ENCODE measurements around the gene CYP4F11.
"Not testable (repeated sequence)": the region's sequence is repeated elsewhere in the genome, so short reads cannot be mapped to it uniquely, and the experiment has no call there.

CYP4F11 gene

DNA sequence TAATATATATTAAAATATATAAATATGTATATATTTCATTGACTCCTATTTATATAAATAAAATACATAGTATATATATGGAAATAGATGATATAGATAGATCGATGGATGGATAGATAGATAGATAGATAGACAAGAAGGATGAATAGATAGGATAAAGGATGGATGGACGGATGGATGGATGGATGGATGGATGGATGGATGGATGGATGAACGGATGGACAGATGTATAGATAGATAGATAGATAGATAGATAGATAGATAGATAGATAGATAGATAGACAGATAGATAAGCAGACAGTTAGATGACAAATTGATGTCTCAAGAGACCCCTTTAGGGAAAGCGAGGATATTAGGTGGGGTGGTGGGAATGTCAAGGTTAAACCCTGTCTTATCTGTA, 15.1 kb downstream of the CYP4F11 start:
- DNase-seq = no peak

DNA sequence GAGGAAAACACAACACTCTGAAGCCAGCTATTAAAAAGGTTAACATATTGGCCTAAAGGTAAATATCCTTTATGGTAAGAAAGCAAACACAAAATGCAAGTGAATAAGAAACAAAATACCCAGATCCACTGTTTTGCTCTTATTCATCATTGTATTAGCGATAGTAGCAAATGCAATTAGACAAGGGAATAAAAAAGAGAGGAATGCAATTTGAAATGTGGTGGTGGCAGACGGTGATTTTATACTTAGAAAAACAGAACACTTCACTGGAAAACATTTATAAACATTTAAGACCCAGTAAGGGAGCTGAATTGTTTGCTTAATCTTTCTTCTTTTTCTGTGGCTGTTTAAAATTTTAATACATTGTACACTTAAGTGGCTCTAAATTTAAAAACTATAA, 19.2 kb downstream of the CYP4F11 start:
- no peak for DNase-seq

DNA sequence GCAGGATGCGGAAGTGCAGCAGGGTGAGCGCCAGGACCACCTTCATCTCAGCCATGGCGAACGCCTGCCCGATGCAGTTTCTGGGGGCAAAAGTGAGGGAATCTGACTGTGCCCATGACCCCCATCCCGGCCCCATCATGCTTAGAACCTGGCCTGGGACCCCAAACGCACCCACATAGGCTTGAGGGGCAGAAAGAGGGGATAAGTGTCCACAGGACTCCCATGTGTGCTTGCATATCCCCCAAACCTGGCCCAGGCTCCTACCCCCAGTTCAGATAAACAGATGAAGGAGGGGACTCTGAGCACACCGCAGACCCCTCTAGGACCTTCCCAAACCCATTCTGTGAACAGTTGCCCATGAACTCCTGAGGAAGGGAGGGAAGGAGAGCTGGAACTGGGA, 20.5 kb downstream of the CYP4F11 start:
- DNase-seq = no peak

DNA sequence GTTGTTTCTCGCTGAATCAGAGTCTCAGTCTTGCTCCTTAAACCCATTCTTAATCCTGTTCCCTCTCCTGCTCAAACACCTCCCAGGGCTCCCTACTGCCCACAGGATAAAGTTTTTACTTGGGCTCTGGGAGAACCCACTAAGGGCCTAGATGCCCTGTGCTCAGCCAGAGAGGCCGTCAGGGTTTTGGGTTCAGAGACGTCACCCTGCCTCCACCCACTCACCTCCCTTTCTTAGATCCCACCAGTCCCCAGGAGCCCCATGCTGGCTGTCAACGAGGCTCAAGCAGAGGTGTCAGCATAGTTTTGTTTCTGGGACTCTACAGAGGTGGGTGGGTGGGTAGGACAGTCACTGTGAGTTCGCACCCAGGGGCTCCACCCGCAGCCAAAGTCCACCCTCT, 20.9 kb downstream of the CYP4F11 start:
- no peak for DNase-seq

DNA sequence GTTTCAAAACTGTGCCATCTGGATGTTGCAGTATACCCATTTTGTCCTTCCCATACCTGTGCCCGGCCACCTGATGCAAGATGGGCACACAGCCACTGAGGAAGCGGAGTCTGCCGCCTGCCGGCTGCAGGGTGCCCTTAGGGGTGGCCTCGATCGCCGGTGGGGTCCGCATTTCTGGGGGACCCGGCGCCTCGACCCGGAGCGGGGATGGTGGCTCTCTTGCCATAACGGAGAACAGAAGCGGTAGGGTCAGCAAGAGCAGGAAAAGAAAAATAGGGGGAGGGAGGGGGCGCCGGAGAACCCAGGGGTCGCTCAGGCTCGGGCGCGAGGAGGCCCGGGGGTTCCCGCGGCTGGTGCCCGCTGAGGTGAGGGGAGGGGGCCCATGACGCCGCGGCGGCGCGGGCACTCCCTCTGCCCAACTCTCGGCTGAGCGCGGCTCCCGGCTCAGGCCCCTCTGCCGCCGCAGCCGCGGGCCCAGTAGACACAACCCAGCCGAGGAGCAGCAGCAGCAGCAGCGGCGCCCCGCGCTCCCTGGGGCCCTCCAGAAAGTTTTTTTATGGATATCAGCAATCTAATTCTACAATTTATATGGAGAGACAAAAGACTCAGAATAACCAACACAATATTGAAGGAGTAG, 22.6 kb downstream of the CYP4F11 start:
- DNase-seq = no peak

DNA sequence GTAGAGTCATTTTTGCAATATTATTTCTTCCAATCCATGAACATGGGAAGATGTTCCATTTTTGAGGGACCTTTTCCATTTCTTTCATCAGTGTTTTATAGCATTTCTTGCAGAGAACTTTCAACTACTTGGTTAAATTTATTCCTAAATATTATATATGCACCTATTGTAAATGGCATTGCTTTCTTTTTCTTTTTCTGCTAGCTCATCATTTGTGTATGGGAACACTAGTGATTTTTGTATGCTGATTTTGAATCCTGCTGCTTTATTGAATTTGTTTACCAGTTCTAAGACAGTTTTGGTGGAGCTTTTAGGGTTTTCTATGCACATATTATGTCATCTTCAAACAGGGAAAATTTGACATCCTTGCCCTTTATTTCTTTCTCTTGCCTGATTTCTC, 29.3 kb downstream of the CYP4F11 start:
- DNase-seq = no peak

DNA sequence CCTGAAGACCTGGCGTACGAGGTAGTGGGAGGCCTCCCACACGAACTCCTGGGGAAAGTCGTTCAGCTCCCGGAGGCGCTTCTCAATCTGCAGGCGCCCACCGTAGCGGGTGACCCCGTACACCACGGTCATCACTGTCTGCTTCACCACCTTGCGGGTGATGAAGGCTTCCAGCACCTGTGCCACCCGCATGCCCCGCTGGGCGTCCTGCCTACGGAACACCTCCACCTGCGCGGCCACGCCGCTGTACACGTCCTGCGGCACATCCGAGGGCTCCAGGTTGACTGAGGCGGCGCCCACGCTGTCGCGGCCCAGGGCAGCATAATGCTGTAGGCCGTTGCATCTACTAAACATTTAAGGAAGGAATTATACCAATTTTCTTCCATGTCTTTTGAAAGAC, 31.4 kb downstream of the CYP4F11 start:
- not testable (repeated sequence) for DNase-seq

DNA sequence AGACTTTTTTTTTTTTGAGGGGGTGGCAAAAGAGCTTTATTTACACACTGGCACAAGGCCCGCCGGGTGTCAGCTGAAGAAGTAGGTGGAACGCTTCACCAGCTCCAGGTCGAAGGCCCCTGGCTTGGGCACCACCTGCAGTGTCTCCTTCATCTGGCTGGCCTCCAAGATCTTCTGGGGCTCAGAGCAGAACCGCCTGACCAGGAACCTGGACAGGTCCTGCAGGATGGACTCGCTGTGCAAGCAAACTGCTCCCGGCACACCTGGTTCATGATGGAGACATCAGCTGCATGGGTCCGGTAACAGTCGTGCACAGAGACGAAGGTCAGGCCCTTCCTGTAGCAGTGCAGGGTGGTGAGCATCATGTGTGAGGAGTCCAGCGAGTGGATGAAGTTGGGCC, 32.1 kb downstream of the CYP4F11 start:
- DNase-seq = no peak

DNA sequence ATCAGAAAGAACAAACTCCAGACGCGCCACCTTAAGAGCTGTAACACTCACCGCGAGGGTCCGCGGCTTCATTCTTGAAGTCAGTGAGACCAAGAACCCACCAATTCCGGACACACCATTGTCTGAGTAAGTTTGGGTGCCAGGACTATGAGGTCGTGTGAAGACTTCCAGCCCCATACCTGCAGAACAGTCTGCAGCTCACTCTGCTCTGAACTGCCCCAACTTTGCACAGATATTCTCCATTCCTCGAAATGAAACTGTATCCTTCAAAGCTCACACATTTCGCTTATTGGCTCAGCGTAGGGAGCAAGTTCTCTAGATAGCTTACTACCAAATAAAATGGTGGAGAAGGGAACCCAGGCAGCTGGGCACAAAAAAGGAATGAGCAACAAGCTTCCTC, 33.8 kb downstream of the CYP4F11 start:
- no peak for DNase-seq

DNA sequence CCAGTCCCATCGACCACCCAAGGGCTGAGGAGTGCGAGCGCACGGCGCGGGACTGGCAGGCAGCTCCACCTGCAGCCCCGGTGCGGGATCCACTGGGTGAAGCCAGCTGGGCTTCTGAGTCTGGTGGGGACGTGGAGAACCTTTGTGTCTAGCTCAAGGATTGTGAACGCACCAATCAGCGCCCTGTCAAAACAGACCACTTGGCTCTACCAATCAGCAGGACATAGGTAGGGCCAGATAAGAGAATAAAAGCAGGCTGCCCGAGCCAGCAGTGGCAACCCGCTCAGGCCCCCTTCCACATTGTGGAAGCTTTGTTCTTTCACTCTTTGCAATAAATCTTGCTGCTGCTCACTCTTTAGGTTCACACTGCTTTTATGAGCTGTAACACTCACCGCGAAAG, 34.3 kb downstream of the CYP4F11 start:
- DNase-seq = not testable (repeated sequence)

DNA sequence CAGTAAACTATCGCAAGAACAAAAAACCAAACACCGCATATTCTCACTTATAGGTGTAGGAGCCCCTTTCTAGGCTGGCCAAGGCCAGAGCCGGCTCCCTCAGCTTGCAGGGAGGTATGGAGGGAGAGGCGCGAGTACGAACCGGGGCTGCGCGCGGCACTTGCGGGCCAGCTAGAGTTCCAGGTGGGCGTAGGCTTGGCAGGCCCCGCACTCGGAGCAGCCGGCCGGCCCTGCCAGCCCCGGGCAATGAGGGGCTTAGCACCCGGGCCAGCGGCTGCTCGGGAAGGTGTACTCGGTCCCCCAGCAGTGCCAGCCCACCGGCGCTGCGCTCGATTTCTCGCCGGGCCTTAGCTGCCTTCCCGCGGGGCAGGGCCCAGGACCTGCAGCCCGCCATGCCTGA, 34.8 kb downstream of the CYP4F11 start:
- DNase-seq = not testable (repeated sequence)

DNA sequence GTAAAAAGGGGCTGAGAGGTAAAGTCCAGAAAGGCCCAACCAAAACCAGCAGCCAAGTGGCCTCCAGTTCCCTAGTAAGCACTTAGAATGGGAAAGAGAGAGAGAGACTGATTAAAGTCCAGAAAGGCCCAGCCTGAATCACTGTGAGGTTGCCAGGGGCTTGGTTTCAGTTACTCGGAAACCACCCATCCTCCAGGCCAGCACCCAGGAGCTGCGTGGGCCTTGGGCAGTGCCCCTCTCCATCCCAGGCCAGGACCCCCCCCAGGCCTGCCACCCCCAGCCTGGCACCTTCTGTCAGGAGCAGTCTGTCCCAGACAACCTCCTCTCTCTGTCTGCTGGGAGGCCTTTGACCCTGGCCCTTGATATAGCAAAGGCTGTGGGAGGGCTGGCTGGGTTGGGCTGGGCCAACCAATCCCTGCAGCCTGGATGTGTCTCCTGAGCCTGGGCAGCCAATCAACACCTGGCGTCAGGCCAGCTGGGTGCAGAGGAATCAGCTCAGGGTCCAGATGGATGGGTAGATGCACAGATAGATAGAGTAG, 36.5 kb downstream of the CYP4F11 start, which contains the start of gene CYP4F2:
CYP4F2 (minus strand) TSS at position 337 of the 539 bp plus-strand sequence. CDS start 463 bp downstream, outside the sequence.
- no peak for DNase-seq

DNA sequence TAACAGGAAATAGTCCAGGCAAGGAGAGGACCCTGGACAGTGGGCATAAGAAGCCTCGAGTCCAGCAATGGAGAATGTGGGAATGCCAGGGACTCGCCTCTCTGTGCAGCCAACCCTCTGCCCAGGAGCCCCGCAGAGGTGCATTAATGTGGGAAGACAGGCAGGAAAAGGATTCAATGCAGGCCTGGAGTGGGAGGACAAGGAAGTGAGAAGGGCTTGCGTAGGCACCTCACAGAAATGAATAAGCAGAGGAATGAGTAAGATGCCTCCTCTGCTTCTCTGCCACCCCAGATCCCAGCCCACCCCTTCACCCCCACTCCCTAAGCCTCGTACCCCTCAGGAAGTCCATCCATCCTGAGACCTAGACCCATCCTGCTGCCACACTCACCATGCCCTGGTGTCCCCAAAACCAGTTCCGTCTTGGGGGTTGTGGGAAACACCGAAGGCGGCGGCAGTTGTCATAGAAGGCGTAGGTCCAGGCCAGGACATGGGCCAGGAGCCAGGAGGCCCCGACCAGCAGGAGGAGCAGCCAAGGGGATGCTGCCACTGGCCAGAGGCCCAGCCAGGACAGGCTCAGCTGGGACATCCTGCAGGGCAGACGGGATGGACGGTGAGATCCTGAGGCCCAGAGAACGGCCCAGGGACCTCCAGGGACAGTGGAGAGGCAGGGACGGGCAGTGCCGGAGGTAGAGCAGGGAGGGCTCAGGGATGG, 37.1 kb downstream of the CYP4F11 start:
- no peak for DNase-seq

DNA sequence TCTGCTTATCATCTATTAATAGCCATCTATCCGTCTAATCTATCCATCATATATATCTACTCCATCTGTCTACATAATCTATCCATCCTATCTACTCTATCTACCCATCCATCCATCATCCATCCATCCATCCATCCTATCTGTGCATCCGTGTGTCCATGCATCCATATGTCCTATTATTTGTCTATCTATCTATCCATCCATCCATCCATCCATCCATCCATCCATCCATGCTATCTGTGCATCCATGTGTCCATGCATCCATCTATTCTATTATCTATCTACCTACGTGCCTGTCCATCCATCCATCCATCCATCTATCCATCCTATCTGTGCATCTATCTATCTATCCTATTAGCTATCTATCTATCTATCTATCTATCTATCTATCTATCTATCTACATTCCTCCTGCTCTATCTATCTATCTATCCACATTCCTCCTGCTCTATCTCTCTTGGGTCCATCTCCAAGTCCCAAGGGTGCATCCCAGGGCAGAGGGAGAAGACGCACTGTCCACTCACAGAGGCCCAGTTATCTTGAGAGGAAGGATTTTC, 38.4 kb downstream of the CYP4F11 start:
- no peak for DNase-seq

DNA sequence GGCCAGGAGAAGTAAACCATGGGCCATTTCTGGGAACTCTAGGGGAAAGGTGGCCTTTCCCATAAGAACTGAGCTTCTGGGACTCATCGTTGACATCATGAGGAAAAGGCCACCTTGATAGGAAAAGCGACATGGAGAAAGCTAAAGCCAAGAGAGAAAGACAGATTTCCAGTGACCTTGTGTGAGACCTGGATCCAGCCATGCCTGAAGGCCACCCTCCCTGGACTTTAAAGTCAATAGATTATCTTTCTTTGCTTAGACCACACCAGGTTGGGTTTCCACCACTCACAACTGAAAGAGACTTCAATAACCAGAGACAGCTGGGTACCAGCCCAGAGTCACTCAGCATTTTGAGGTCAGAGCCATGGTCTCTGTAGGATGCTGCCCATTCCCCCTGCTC, 40.0 kb downstream of the CYP4F11 start:
- DNase-seq = no peak

DNA sequence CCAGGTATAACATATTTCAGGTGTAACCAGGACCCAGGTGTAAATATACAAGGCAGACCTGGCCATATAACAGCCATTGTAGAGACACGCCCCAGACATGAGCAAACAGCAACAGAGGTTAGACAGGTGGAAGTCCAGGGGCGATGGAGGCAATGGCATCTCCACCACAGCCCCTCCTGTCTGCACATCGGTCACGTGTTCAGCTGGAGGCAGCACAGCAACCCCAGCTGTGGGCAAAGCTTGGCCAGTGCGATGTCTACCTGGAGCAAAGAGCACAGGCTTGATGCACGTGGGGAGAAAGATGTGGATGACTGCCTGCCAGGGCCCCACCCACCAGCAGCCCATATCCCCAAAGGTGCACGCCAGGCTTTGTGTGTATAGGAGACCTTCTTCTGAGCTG, 40.9 kb downstream of the CYP4F11 start:
- no peak for DNase-seq

DNA sequence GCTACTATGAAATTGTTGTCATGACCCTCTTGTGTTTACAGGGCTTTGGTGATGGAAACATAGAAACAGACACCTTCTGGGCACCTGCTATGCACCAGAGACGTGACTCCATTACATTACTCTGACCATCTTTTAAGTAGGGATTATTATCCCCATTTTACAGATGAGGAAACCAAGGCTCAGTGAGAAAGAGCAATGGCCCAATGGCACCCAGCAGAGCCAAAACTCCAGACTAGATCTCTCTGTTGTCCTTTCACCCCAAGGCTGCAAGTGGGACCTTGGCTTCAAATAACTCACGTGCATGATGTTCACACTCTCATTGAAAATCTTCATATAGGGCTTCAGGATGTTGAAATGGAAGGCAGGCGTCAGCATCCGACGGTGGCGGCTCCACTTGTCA, 42.3 kb downstream of the CYP4F11 start:
- no peak for DNase-seq

DNA sequence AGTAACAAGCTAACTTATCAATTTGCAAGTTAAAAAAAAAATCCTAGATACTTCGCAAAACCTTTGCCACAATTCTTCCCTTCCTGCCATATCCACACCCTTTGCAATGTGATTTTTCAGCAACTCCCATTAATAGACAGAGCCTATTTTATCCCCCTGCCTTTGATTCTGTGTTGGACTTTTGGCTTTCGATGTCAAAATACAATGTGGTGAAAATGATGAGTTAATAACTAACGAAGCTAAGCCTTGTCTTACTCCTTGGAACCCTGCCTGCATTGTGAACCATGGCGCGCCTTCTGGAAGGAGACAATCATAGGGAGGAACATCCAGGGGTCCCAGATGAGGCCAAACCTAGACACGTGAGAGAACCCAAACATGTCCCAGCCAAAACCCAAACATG, 42.9 kb downstream of the CYP4F11 start:
- no peak for DNase-seq

DNA sequence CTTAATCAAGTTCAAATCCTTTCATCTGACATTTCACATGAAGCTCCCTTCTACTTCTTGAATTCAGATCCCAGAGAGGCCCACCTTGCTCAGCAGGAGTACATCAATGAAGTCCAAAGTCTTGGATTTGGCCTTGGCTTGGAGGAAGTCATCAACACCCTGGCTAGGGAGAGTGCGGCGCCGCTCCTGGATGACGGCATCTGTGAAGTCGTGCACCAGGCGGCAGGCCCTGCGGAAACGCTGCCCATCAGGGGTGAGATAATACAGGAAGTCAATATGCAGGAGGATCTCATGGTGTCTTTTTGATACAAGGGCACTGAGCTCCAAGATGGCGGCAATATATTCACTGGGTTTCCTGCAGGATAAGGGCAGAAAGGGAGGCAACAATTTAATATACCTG, 45.0 kb downstream of the CYP4F11 start:
- DNase-seq = not testable (repeated sequence)

DNA sequence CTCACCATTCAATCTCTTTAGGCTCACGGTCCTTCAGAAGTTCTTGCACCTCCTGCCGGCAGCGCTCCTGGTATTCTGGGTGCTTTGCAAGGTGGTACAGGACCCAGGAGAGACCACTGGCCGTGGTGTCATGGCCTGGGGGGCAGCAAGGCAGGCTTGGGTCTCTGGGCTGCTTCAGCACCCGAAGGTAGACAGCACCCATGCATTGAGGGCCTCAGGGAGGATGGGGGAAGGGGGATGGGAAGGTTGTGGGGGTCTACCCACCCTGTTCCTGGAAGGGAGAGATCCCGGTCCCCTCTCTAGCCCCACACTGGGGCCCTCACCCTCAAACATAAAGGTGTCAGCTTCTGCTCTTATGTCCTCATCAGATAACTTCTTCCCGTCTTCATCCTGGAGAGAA, 48.4 kb downstream of the CYP4F11 start:
- no peak for DNase-seq

DNA sequence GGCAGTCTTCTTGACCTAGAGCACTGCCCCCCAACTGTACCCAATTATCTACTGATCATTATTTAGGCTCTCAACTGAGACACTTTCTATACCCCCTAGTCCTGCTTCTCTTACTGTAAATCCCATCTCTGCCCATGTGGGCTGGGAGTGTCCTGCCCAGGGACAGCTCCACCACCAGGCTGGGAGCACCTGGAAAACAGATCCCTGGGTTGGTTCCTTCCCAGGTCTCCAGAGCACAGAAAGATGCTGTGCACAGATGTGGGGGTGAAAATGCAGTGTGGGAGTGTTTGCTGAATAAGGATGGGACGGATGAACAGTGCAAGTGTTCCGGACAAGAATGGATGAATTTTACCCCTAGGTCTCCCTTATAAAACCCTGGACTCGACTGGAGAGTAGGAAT, 49.2 kb downstream of the CYP4F11 start:
- DNase-seq = no peak

DNA sequence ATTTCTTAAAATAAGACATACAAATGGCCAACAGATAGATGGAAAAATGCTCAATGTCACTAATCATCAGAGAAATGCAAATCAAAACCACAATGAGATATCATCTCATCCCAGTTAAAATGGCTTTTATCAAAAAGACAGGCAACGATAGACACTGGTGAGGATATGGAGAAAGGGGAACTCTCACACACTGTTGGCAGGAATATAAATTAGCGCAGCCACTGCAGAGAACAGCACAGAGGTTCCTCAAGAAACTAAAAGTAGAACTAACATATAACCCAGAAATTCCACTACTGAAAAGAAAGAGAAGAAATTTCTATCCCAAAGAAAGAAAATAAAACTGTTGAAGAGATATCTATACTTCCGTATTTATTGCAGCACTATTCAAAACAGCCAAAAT, 51.0 kb downstream of the CYP4F11 start:
- DNase-seq = not testable (repeated sequence)

DNA sequence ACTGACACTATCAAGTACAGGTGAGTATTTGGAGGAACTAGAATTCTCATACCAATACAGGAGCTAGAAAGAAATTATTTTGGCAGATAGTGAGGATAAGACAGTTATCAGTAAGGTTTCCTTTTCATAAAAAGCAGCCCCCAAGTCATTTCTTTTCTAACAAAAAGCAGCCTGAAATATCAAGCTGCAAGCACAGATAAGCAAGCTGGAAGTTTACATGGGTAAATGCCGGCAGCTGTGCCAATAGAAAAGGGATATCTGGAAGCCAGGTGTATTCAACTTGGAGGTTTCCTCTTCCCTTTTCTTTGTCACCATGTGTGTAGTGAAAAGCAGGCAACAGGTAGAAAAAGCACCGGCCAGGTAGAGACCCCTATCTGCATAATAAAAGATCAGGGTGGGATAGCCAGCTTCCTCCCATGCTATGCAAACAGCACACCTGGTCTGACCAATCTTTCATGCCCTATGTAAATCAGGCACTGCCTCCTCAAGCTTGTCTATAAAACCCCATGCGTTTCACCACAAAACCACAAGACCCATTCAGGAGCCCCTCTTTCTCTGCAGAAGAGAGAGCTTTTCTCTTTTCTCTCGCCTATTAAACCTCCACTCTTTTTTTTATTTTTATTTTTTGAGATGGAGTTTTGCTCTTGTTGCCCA, 59.4 kb downstream of the CYP4F11 start:
- DNase-seq = no peak

DNA sequence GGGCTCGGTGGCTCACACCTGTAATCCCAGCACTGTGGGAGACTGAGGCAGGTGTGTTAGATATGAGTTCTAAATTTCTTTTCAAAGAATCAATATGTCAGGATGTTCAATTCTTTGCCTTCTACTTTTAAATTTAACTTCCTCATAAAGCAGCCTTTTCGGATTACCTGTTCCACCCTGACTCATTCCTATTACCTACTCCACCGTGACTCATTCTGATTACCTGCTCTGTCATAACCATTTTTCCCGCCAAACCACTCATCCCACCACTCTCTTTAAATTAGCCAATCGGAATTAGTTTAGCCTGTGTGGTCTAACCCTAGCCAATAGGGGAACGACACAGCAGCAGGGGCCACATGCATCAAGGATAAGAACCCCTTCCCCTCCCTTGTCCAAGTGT, 60.6 kb downstream of the CYP4F11 start:
- DNase-seq = not testable (repeated sequence)
